ENCODE results near the gene EIF3A.
A peak's percentile ranks its signal among the peaks of the same experiment; 100 is the strongest.
"Not testable (repeated sequence)": the region's sequence is repeated elsewhere in the genome, so short reads cannot be mapped to it uniquely, and the experiment has no call there.

EIF3A gene

DNA sequence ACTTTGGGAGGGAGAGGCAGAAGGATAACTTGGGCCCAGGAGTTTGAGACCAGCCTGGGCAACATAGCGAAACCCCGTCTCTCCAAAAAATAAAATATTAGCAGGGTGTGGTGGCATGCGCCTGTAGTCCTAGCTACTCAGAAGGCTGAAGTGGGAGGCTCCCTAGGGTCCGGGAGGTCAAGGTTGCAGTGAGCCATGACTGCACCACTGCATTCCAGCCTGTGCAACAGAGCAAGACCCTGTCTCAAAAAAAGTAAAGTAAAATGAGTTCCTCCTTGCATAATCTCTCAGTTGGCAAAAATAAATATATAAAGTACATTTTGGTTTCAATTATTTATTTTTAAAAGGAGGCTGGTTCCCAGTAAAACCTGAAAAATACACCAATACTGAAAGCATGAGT, 39.3 kb downstream of the EIF3A start:
- no peak for DNase-seq

DNA sequence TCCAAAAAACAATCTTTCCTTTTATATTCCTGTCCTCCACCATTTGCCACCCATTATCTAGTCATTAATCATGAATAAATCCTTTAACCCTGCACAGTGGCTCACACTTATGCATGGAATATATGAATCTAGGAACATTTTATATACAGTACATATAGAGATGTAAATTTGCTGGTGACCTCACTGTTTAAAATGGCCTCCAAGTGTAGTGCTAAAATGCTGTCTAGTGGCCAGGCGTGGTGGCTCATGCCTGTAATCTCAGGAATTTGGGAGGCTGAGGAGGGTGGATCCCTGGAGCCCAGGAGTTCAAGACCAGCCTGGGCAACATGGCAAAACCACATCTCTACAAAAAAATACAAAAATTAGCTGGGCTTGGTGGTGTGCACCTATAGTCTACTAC, 41.5 kb downstream of the EIF3A start:
- DNase-seq: no peak

DNA sequence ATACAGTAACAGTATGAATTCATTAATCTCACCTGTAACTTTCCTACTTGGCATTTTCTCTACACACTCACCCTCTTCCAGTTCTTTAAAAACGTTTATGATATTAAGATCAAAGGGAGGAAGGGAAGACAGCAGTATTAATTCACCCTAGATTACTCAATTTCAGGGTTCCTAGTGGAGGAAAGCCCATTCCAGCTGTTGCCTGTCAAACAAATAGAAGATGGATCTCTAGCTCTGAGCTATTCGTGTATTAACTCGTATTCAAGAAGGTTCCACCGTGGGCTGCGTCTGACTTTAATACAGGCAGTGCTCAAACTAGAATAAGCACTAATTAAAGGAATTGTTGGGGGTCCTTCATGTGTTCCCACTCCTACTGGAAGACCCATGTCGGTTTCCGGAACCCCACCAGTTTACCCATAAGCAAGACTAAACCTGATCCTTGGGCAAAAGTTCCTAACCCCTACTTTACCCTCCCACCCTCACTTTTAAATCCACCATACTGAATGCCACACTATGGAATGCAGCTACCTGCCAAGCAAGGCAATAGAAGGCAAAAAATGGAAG, 49.0 kb downstream of the EIF3A start:
- no peak for DNase-seq

DNA sequence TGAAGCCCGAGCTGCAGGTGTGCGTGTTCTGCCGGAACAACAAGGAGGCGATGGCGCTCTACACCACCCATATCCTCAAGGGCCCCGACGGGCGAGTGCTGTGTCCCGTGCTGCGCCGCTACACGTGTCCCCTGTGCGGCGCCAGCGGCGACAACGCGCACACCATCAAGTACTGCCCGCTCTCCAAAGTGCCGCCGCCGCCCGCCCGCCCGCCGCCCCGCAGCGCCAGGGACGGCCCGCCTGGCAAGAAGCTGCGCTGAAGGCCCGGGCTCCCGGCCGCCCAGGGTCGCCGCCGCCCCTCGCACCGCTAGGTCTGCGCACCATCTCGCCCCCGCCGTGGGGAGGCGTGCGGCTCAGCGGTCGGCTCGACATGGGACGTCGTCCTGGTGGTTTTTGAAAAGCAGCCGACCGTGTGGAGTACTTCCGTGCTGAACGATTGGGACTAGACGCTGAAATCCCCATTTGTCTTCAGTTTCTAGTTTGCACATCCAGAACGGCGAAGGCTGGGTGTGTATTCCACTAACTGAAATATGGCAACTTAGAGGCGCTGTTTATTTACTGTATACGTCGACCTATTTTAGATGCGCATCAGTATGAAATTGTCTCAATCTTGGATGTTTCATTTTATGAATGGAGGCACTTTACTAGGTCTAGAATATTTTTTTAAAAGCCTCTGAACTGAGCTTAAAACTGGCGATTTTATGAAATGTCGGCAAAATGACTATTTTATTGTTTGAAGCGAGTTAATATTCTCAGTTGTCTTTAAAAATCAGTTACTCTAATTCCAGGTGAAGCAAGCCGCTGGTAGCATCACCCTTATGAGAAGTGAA, 50.0 kb downstream of the EIF3A start:
- peak in 1 of 2 experiments; percentile 29 for DNase-seq

DNA sequence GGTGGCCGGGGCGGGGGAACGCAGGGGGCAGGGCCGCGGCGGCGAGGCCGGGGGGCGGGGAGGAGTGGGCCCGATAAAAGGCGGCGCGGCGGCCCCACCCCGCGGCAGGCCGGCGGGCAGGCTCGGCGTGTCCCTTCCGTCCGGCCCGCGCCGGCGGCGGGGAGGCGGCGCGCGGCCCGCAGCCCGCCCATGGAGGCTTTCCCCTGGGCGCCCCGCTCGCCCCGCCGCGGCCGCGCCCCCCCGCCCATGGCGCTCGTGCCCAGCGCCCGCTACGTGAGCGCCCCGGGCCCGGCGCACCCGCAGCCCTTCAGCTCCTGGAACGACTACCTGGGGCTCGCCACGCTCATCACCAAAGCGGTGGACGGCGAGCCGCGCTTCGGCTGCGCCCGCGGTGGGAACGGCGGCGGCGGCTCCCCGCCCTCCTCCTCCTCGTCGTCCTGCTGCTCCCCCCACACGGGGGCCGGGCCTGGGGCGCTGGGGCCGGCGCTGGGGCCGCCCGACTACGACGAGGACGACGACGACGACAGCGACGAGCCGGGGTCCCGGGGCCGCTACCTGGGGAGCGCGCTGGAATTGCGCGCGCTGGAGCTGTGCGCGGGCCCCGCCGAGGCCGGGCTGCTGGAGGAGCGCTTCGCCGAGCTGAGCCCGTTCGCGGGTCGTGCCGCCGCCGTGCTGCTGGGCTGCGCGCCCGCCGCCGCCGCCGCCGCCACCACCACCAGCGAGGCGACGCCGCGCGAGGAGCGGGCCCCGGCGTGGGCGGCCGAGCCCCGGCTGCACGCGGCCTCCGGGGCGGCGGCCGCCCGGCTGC, 50.8 kb downstream of the EIF3A start, which contains the start of gene NANOS1:
Gene NANOS1, plus strand, starts transcription at position 102 of the 808 bp plus-strand sequence. Its CDS starts 88 bp downstream, at position 190.
- no peak for DNase-seq

DNA sequence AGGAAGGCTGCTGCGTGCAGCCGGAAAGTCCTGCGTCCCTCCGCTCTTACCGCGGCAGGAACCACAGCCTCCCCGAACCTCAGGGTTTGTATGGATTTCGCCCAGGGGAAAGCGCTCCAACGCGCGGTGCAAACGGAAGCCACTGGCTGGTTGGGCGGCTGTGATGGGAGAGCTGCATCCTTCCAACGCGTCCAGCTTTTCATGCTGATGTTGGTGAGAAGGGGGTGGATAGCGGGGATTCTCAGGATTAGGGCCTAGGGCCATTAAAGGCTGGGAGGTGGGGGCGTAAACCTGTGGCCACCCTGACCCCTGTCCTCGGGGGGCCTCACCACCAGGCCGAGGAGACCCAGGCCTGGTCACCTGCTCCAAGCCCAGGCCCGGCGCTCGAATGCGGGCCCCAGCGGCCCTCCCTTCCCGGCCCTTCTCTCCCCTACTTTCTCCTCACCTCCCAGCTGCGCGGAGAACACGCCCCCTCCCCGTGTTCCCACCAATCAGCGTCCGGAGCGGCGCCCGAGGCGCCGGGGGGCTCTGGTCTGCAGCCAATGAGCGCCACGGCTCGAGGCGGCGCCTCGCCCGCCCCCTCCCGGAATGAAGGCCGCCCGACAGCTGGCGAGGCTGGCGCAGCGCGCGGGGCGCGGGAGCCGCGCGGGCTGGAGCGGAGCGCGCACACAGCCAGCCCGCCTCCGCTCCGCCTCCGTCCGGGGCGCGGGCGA, 51.6 kb downstream of the EIF3A start:
- peak; percentile 43 to 64 for DNase-seq

DNA sequence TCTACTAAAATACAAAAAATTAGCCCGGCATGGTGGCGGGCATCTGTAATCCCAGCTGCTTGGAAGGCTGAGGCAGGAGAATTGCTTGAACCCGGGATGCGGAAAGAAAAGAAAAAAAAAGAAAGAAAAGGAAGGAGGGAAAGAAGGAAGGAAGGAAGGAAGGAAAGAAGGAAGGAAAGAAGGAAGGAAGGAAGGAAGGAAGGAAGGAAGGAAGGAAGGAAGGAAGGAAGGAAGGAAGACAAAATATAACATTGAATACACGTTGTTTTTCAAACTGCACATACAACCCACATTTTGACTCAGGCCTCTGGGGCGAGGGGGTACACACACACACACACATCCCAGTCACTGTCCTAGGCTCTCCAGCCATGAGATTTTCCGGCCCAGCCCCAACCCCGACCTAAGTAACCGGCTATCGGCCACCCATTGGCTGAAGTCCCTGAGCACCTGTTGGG, 52.1 kb downstream of the EIF3A start:
- DNase-seq: not testable (repeated sequence)

DNA sequence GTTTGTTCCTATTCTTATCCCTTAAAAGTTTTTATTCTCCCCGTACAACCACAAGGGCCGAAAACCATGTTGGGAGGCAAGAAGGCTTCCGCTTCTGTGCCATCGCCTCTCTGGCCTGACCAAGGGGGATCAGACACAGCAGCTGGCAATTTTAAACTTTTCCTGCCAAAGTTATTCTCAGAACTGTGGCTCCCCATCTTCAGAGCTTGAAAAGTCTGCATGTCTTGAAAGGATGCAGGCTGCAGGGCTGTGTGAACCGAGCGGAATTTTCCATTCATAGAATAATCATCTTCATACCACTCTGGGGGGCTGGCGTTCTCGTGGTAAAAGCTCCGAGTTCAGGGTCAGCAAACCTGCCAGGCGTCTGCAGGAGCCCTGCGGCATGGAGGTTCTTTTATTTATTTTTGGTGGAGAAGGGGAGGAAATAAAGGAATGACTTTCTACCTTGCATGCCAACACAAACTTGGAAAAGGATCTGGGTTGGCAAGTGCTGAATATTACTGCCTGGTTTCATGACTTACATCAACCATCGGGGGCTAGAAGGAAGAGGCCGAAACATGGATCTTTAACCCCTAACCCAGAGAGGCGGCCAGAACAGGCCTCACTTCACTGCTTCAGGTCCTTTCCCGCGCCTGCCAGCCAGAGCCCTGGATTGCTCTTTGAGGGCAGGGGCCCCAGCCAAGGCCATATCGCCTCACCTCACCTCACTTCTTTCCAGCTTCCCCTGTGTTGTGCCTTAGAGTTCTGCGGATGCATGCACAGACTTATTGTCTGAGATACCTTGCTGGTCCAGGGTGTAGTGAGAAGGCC, 54.1 kb downstream of the EIF3A start:
- DNase-seq: no peak

DNA sequence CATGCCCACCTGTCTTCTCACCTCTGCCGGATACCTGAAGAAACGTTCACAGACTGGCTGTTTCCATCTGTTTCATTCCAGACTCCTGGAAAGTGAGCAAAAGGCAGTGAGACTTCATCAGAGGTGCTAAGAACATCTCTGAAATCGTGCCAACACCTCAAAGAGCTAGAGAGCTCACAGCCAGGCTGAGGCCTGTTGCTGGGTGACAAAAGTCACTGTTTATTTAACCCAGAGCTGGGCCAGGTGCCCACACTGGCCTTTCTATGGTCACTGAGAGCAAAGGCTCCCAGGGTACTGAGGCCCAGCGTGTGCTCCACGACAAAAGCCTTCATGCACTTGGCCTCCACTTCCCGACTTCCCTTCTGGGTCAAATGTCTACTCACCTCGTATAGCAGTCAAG, 54.8 kb downstream of the EIF3A start:
- no peak for DNase-seq

DNA sequence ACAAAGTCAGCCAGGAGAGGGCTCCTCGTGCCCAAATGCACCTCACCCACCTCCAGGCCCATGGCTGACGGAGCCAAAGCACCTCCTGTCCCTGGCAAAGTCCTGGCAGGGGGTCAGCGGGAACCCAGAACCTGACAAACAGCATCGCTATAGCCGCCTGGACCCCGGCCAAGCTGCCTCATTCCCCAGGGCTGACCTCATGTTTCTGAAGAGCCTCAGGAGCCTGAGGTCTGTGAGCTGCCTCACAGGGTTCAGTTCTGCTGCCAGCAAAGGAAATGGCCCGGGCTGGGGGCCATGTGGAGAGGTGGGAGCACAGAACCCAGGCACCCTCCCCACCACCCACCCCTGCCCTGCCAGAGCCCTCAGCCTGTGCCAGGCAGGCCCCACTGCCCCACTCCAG, 55.3 kb downstream of the EIF3A start:
- no peak for DNase-seq

DNA sequence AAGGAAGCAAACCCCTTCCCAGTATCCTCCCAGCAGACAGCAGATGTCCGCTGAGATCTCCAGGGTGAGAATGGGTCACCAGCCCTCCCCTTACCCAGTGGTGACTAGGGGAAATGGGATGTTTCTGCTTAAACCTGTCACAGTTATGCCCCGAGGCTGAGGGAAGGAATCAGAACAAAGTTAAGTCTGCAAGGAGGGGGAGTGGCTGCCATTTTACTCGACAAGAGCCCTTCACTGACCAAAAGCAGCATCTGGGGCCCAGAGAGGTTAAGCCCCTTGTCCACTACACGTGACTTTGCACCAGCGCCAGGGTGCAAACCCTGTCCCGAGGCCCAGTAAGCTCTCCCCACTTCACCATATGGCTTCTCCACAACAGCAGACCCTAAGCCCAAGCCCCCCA, 55.7 kb downstream of the EIF3A start:
- no peak for DNase-seq

DNA sequence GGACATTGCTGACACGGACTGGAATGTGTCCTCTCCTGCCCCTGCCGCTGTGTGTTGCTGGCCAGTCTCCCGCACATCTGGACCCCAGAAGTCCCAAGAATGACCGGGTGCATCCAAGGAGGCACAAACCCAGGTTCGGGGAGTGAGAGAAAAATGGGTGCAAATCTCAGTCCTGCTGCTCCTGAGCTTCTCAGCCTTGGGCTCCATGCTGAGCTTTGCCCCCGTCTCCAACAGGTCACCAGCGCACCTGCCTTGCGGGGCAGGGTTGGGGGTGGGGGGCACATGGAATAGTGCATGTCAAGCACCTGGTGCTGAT, 57.1 kb downstream of the EIF3A start:
- DNase-seq: no peak

DNA sequence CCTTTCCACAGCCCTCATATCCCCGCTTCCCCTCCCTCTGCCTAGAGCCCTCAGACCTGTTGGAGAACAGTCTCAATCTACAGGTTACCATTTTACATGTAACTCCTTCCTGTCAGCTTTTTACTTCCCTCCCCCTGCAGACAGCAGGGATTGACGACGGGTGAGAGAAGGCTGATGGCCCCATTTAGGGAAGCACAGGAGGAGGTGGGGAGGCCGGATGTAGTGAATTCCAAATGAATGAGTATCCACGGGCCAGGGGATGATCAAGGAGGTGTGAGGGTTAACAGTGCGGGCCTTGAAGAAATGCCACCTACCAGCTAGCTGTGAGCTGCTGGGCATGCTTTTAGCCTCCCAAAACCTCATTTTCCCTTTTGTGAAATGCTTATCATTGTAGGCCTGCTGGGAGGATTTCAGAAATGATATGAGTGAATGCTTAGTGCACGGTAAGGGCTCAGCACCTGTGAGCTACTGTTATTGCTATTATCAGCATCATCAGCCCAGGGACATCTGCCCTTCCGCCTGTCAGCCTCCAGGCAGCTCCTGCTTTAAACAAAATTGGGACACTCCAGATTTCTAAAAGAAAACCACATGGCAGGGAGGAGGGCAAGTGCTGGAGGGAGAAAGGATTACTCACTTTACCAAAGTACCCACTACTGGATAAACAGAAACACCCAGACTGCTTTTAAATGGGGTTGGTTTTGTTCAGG, 57.6 kb downstream of the EIF3A start:
- DNase-seq: no peak

DNA sequence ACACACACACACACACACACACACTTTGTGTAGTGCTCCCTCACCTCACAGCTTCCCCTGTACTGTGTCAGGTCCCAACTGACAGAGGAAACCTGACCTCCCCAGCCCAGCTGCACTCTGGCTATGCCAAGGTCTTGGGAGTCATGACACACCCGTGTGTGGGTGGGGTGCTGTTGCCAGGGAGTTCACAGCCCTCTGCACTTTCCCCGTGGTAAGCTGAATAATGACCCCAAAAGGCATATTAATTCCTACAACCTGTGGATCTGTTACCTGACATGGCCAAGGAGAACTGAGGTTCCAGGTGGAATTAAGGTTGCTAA, 60.0 kb downstream of the EIF3A start:
- DNase-seq: no peak

DNA sequence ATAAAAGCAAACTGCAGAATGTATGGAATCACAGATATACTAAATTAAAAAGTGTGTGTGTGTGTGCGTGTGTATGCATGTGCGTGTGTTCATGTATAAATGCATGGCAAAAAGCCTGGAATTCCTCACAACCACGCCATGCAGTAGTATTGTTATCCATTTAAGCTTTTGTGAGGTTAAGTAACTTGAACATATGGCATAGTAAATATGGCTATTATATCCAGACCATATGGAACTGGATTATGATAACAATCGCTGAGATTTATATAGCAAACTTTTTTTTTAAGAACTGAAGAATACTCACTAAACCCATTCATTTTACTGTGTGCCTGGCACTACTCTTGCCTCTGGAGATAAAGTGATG, 73.4 kb downstream of the EIF3A start:
- no peak for DNase-seq

DNA sequence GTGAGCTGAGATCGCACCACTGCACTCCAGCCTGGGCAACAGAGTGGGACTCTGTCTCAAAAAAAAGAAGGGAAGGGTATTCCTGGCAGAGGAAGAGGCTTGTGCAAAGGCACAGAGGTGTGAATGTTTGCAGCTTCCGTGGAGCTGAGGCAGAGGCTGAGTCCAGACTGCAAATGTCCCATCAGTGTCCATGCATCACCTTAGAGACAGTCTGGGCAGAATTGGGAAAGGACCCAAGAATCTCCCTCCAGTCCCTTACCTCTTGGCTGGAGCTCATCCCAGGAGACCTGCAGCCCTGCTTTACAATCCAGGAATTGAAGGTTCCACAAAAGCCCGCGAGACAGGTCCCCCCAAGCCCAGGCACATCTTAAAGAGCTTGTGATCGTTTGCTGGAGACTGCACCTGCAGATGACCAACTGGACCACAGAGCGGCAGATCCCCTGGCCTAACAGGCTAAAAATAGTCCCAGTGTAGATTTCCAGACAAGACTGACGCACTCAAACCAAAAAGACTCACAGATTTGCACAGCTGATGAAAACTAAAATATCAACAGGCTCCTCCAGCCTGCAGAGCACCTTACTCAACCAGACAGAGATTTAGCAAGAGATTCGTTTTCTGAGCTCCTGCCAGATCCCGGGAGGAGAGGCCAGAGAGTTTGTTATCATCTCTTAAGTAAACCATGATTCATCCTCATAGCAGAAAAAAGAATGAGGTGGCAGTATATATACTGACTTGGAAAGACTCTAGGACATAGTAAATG, 74.0 kb downstream of the EIF3A start:
- DNase-seq: peak; percentile 12 to 45

DNA sequence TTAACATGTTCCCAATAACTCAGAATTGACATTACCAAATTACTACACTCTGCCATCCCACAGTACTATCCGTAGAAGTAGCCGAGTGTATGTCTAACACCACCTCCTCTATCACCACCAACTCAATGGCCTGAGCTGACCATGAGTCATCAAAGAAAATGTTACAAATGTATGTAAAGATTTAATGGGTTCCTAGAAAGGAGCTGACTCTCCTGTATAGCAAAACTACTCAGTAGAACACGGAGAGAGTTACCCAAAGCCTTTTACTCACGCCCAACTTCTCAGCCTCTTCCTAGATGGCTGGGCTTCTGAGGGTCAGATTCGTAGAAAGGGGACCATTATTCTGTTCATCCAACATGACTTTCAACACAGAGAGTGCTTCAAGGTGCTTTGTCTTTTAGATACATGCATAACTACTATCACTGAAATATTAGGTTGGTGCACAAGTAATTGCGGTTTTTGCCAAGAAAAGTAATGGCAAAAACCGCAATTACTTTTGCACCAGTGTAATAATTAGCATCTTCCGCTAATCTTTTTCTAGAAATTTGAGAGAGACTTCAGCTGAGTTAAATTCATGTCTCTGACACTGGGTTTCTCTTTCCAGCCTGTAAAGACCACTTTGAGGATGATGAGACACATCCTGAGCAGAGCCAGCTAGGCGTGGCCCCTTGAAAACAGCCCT, 75.1 kb downstream of the EIF3A start:
- no peak for DNase-seq

DNA sequence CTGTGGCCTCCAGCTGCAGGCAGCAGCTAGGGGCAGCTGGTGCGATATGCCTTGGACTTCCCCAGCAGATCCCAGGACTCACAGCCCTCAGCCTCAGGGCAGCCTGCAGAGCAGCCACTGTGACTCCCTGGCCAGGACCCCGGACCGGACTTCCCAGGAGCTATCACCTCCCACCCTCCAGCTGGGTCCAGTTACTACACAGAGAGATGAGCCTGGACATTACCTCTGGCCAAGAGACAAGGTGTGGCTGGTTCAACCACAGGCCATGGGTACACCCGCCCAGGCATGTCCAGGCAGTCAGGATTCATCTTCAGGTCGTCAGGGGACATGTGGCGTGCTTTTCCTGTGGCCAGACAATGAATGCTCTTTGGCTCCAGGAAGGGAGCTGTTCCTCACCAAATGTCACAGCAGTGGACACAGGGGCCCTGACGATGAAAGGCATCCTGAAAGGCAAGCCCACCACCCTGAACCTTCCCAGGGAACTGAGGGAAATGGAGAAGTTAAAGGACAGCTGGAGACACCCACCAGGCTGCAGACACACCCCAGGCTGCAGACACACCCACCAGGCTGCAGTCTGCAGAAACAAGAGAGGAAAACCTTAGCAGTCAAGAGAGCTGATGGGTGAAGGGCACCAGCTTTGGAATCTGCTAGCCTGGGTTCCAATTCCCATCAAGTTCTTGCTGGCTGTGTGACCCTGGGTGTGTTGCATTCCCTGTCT, 76.9 kb downstream of the EIF3A start:
- no peak for DNase-seq

DNA sequence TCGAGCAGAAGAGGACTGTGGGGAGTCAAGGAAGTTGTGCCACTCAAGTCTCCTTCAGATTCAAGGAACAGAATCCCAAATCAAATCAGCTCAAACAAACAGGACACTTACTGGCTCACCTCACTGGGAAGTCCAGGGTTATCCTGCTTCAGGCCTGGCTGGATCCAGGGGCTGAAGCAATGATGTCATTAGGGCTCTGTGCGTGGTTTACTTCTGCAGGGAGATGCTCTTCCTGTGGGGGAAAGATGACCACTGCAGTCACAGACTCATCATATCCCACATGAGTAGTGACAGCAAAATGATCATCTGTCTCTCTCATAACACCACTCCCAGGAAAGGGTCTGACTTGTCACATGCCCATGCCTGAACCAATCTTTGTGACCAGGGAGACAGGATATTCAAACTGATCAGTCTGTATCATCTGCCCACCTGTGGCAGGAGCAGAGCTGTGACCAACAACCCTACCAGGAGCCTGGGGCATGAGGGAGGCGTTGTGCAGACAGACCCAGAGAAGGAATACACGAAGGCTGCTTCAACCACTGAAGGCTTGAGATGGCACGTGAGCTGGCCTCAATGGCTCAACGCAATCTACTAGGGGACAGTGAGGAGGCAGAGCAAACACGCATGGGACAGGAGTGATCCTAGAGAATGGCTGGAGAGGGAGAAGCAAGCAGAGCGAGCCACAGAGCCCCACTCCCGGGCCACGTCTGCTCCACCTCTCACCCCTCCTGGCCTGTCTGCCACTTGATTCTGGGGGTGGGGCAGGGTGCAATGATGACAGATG, 78.7 kb downstream of the EIF3A start:
- DNase-seq: no peak
